Stimulated activated CD8-positive, alpha-beta memory T cell treated with anti-CD3 and anti-CD28 coated beads, Interleukin-12 subunit alpha, Interleukin-12 subunit beta, amount 100 ng/mL, for 1 hour (primary cell): ENCODE measurements around the gene USP32.

Source experiments
- DNase-seq: peaks from one replicate; pipeline ENCODE4 v3.0.0-alpha.2; 2020; ENCODE audit warnings: low read depth

USP32 gene

GRCh38 chr17:60300949-60301348 is 91.0 kb downstream of the USP32 start:
- no peak for DNase-seq

- no peak for DNase-seq
Observed at GRCh38 chr17:60300011-60300410, 91.9 kb downstream of the USP32 start.

- no peak for DNase-seq
Observed at GRCh38 chr17:60297760-60298401, 94.1 kb downstream of the USP32 start.

GRCh38 chr17:60296177-60296576 is 95.8 kb downstream of the USP32 start:
- DNase-seq: no peak

- no peak for DNase-seq
Observed at GRCh38 chr17:60293580-60294335, 98.2 kb downstream of the USP32 start.

GRCh38 chr17:60292697-60293096 is 99.2 kb downstream of the USP32 start:
- no peak for DNase-seq

GRCh38 chr17:60284709-60285108 is 107.2 kb downstream of the USP32 start:
- no peak for DNase-seq

GRCh38 chr17:60283816-60284215 is 108.1 kb downstream of the USP32 start:
- no peak for DNase-seq

GRCh38 chr17:60280673-60281072 is 111.3 kb downstream of the USP32 start:
- DNase-seq: no peak

GRCh38 chr17:60278237-60278636 is 113.7 kb downstream of the USP32 start:
- no peak for DNase-seq

- no peak for DNase-seq
Observed at GRCh38 chr17:60277258-60277657, 114.7 kb downstream of the USP32 start.

- DNase-seq: no peak
Observed at GRCh38 chr17:60269417-60269816, 122.5 kb downstream of the USP32 start.

GRCh38 chr17:60260540-60260939 is 131.4 kb downstream of the USP32 start:
- DNase-seq: no peak

GRCh38 chr17:60258313-60258712 is 133.6 kb downstream of the USP32 start:
- DNase-seq: no peak

GRCh38 chr17:60256174-60256573 is 135.8 kb downstream of the USP32 start:
- DNase-seq: no peak

GRCh38 chr17:60253048-60253447 is 138.9 kb downstream of the USP32 start:
- DNase-seq: no peak

GRCh38 chr17:60252459-60252858 is 139.5 kb downstream of the USP32 start:
- no peak for DNase-seq

GRCh38 chr17:60249290-60249826 is 142.6 kb downstream of the USP32 start:
- no peak for DNase-seq

GRCh38 chr17:60248618-60249289 is 143.2 kb downstream of the USP32 start:
- no peak for DNase-seq

GRCh38 chr17:60247836-60248461 is 144.0 kb downstream of the USP32 start:
- DNase-seq: no peak

- no peak for DNase-seq
Observed at GRCh38 chr17:60244656-60245055, 147.3 kb downstream of the USP32 start.

GRCh38 chr17:60240290-60240689 is 151.6 kb downstream of the USP32 start:
- no peak for DNase-seq
